Measurements from ENCODE around the gene KRTAP3-1.

DNA sequence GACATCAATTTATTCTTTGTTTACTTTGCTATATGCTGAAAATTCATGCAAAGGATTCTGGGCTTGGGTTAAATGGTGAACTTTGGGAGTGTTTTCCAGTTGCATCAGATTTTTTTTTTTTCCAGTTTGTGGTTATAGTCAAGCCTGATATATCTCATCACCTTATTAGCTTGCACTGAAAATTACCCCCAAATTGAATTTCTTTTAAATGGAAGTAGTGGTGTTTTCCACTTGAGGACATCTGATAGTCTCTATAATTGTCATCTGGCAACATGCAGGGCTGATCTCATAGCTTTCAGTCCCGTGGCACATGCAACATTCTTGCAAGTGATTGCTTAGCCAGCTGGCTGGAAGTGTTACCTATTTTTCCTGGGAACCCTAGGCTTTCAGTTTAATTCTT lies 4.7 kb upstream of the KRTAP3-1 start:
- TF ChIP-seq MYC (IDR thresholded peaks at IDR 0.05; ENCODE audit: borderline replicate concordance, low read length): no peak
- TF ChIP-seq CTCF (IDR thresholded peaks at IDR 0.05): no peak
- TF ChIP-seq SMC3 (IDR thresholded peaks at IDR 0.05): no peak
- no peak for TF ChIP-seq RARB (CRISPR knock-in tag; IDR thresholded peaks at IDR 0.05)
- TF ChIP-seq POLR2A (IDR thresholded peaks at IDR 0.05; ENCODE audit: low read length): no peak
- TF ChIP-seq NR3C1 (IDR thresholded peaks at IDR 0.05): no peak
- no peak for TF ChIP-seq JUN (IDR thresholded peaks at IDR 0.05)
- no peak for TF ChIP-seq RCOR1 (IDR thresholded peaks at IDR 0.05; ENCODE audit: low read depth, low read length)
- no peak for TF ChIP-seq RFX5 (IDR thresholded peaks at IDR 0.05)
- TF ChIP-seq CEBPB (IDR thresholded peaks at IDR 0.05): no peak
- TF ChIP-seq ZSCAN20 (CRISPR knock-in tag; IDR thresholded peaks at IDR 0.05): no peak
- TF ChIP-seq EHMT2 (IDR thresholded peaks at IDR 0.05; ENCODE audit: low read depth): no peak
- no peak for TF ChIP-seq MAFK (IDR thresholded peaks at IDR 0.05; ENCODE audit: partially characterized antibody)
- TF ChIP-seq HDAC2 (IDR thresholded peaks at IDR 0.05): no peak
